GM12878 (cell line): ENCODE data around the gene THSD4.

Experiments used
- BCL3 ChIP-seq: IDR thresholded peaks from 2 replicates; pipeline ENCODE4 v1.6.1; 2011; ENCODE audit warnings: borderline replicate concordance, low read depth, mild to moderate bottlenecking, moderate library complexity, low read length; ENCODE audit not compliant: insufficient read depth, poor library complexity, severe bottlenecking
- BHLHE40 ChIP-seq, 2 experiments: fragments of 450-650 bp in 1 of 2; IDR thresholded peaks; 2 replicates each; pipeline ENCODE4 v1.6.1; 2011 to 2017; ENCODE audit warnings: low read depth in 2 of 2, borderline replicate concordance in 1 of 2, improper control_type of control experiment in 1 of 2, low read length in 1 of 2, mild to moderate bottlenecking in 1 of 2
- BRCA1 ChIP-seq: IDR thresholded peaks from 2 replicates; pipeline ENCODE4 v1.6.1; 2011; ENCODE audit warnings: low read depth, low read length, improper control_type of control experiment
- CREM ChIP-seq: IDR thresholded peaks from 2 replicates; pipeline ENCODE4 v1.6.1; 2014; ENCODE audit warnings: antibody characterized with exemption, low read depth
- FOS ChIP-seq: IDR thresholded peaks from 3 replicates; pipeline ENCODE4 v1.6.1; 2011; ENCODE audit warnings: borderline replicate concordance; ENCODE audit not compliant: insufficient read length; ENCODE audit errors: extremely low read depth
- GABPA ChIP-seq: IDR thresholded peaks from 2 replicates; pipeline ENCODE4 v1.6.1; 2014; ENCODE audit warnings: antibody characterized with exemption, low read depth, mild to moderate bottlenecking, inconsistent platforms
- JUND ChIP-seq: IDR thresholded peaks from 2 replicates; pipeline ENCODE4 v1.6.1; 2012; ENCODE audit warnings: low read depth, mild to moderate bottlenecking, low read length, improper control_type of control experiment, moderate library complexity
- MAX ChIP-seq: IDR thresholded peaks from 2 replicates; pipeline ENCODE4 v1.6.1; 2012; ENCODE audit warnings: low read depth, low read length, improper control_type of control experiment
- MYC ChIP-seq: IDR thresholded peaks from 2 replicates; pipeline ENCODE4 v1.6.1; 2011; ENCODE audit warnings: mild to moderate bottlenecking, low read length, moderate library complexity, inconsistent platforms; ENCODE audit not compliant: insufficient read depth, insufficient replicate concordance, insufficient read length, severe bottlenecking
- POLR2A ChIP-seq: IDR thresholded peaks from 2 replicates; pipeline ENCODE4 v1.6.1; 2011; ENCODE audit warnings: low read depth, mild to moderate bottlenecking, low read length
- POLR2AphosphoS5 ChIP-seq: IDR thresholded peaks from 2 replicates; pipeline ENCODE4 v1.6.1; 2011; ENCODE audit warnings: mild to moderate bottlenecking, low read length, inconsistent platforms
- ZZZ3 ChIP-seq: IDR thresholded peaks from 2 replicates; pipeline ENCODE4 v1.6.1; 2011; ENCODE audit warnings: low read depth; ENCODE audit not compliant: control insufficient read depth, insufficient read length
- TF ChIP-seq, protein P1 (sequence below): IDR thresholded peaks from 2 replicates; pipeline ENCODE4 v1.6.1; 2012; ENCODE audit warnings: low read depth, low read length, improper control_type of control experiment
- TF ChIP-seq, protein P2 (sequence below), 3 experiments: IDR thresholded peaks in 2 of 3; conservative IDR thresholded peaks in 1 of 3; 2 replicates each; pipeline ENCODE4 v1.5.1; 2011; ENCODE audit warnings: low read depth in 3 of 3, low read length in 3 of 3, mild to moderate bottlenecking in 3 of 3, control low read depth in 2 of 3, moderate library complexity in 2 of 3, inconsistent platforms in 1 of 3, mixed read lengths in 1 of 3; ENCODE audit not compliant: control insufficient read depth in 2 of 3, insufficient read depth in 1 of 3; ENCODE audit errors: extremely low read depth in 1 of 3

DNA sequence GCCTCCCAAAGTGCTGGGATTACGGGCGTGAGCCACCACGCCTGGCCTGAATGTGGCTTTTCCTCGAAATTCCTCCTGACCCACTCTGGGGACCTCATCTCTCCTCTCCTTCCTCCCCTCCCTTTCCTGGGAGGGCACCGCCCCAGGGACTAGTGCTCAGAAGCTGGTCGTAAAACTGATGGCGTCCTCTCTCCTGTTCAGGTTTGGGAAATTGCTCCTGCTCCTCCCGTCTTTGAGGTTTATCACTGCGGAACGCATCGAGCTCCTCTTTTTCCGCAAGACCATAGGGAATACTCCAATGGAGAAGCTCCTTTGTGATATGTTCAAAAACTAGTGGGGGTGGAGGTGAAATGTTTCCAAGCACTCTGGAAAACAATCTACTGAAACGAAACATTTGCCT lies 702.1 kb downstream of the THSD4 start:
- TF ChIP-seq BRCA1 (no peak), POLR2AphosphoS5 (no peak), POLR2A (no peak), JUND (no peak), GABPA (no peak), MAX (no peak), BCL3 (no peak), ZZZ3 (no peak), FOS (no peak), BHLHE40 (IDR thresholded peaks at IDR 0.05; ENCODE audit: borderline replicate concordance in 1 of 2, low read depth in 2 of 2, low read length in 1 of 2) (no peak), CREM (no peak), MYC (no peak)
- TF ChIP-seq, protein P1, sequence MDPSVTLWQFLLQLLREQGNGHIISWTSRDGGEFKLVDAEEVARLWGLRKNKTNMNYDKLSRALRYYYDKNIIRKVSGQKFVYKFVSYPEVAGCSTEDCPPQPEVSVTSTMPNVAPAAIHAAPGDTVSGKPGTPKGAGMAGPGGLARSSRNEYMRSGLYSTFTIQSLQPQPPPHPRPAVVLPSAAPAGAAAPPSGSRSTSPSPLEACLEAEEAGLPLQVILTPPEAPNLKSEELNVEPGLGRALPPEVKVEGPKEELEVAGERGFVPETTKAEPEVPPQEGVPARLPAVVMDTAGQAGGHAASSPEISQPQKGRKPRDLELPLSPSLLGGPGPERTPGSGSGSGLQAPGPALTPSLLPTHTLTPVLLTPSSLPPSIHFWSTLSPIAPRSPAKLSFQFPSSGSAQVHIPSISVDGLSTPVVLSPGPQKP: no peak
- TF ChIP-seq, protein P2, sequence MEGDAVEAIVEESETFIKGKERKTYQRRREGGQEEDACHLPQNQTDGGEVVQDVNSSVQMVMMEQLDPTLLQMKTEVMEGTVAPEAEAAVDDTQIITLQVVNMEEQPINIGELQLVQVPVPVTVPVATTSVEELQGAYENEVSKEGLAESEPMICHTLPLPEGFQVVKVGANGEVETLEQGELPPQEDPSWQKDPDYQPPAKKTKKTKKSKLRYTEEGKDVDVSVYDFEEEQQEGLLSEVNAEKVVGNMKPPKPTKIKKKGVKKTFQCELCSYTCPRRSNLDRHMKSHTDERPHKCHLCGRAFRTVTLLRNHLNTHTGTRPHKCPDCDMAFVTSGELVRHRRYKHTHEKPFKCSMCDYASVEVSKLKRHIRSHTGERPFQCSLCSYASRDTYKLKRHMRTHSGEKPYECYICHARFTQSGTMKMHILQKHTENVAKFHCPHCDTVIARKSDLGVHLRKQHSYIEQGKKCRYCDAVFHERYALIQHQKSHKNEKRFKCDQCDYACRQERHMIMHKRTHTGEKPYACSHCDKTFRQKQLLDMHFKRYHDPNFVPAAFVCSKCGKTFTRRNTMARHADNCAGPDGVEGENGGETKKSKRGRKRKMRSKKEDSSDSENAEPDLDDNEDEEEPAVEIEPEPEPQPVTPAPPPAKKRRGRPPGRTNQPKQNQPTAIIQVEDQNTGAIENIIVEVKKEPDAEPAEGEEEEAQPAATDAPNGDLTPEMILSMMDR (IDR thresholded peaks at IDR 0.05 in 2 of 3, conservative IDR thresholded peaks at IDR 0.05 in 1 of 3; ENCODE audit: control insufficient read depth in 2 of 3, extremely low read depth in 1 of 3, insufficient read depth in 1 of 3, low read depth in 3 of 3, low read length in 3 of 3): no peak
